SK-N-SH treated with all-trans-retinoic acid at 6 μM for 48 hours (cell line): ENCODE measurements around the gene TANC1.

ENCODE experiments used
- ARNTL ChIP-seq: fragments of 450-650 bp; formaldehyde crosslinking; IDR thresholded peaks from 2 replicates; pipeline ENCODE4 v1.5.0; 2020; ENCODE audit warnings: low read depth, mild to moderate bottlenecking, moderate library complexity, borderline replicate concordance
- CSDC2 ChIP-seq: fragments of 250-450 bp; sonication (Bioruptor Pico); IDR thresholded peaks from 2 replicates; pipeline ENCODE4 v1.5.0; 2020; ENCODE audit warnings: mild to moderate bottlenecking, moderate library complexity
- ISL1 ChIP-seq: fragments of 250-450 bp; sonication (Bioruptor Pico); IDR thresholded peaks from 2 replicates; pipeline ENCODE4 v2.1.2; 2022; ENCODE audit warnings: mild to moderate bottlenecking, moderate library complexity
- OSR1 ChIP-seq: fragments of 250-450 bp; sonication (Bioruptor Pico); IDR thresholded peaks from 2 replicates; pipeline ENCODE4 v1.8.0; 2022; ENCODE audit warnings: moderate library complexity, mild to moderate bottlenecking, inconsistent platforms
- PPARA ChIP-seq: fragments of 250-450 bp; sonication (Bioruptor Pico); IDR thresholded peaks from 2 replicates; pipeline ENCODE4 v1.5.0; 2020; ENCODE audit warnings: mild to moderate bottlenecking, borderline replicate concordance
- RARB ChIP-seq: fragments of 250-450 bp; sonication (Bioruptor Pico); IDR thresholded peaks from 2 replicates; pipeline ENCODE4 v1.8.0; 2021; ENCODE audit warnings: mild to moderate bottlenecking, moderate library complexity
- TOX ChIP-seq: fragments of 250-450 bp; sonication (Bioruptor Pico); IDR thresholded peaks from 2 replicates; pipeline ENCODE4 v1.8.0; 2021; ENCODE audit warnings: mild to moderate bottlenecking, moderate library complexity, borderline replicate concordance
- ZC3H10 ChIP-seq: fragments of 250-450 bp; sonication (Bioruptor Pico); IDR thresholded peaks from 2 replicates; pipeline ENCODE4 v1.5.1; 2021; ENCODE audit warnings: mild to moderate bottlenecking, moderate library complexity
- ZFP30 ChIP-seq: fragments of 450-650 bp; formaldehyde crosslinking; IDR thresholded peaks from 2 replicates; pipeline ENCODE4 v1.5.0; 2022; ENCODE audit warnings: mild to moderate bottlenecking, moderate library complexity
- ZNF565 ChIP-seq: fragments of 450-650 bp; formaldehyde crosslinking; conservative IDR thresholded peaks from 2 replicates; pipeline ENCODE4 v1.5.0; 2020; ENCODE audit warnings: low read depth, mild to moderate bottlenecking, moderate library complexity
- TF ChIP-seq, protein P1 (sequence below): fragments of 250-450 bp; sonication (Bioruptor Pico); IDR thresholded peaks from 2 replicates; pipeline ENCODE4 v1.5.1; 2020; ENCODE audit warnings: low read depth, mild to moderate bottlenecking, moderate library complexity
- TF ChIP-seq, protein P2 (sequence below): fragments of 250-450 bp; sonication (Bioruptor Pico); IDR thresholded peaks from 2 replicates; pipeline ENCODE4 v1.8.0; 2020; ENCODE audit warnings: mild to moderate bottlenecking, moderate library complexity, borderline replicate concordance
- TF ChIP-seq, protein P3 (sequence below): fragments of 250-450 bp; sonication (Bioruptor Pico); IDR thresholded peaks from 2 replicates; pipeline ENCODE4 v1.5.0; 2020; ENCODE audit warnings: mild to moderate bottlenecking, moderate library complexity

DNA sequence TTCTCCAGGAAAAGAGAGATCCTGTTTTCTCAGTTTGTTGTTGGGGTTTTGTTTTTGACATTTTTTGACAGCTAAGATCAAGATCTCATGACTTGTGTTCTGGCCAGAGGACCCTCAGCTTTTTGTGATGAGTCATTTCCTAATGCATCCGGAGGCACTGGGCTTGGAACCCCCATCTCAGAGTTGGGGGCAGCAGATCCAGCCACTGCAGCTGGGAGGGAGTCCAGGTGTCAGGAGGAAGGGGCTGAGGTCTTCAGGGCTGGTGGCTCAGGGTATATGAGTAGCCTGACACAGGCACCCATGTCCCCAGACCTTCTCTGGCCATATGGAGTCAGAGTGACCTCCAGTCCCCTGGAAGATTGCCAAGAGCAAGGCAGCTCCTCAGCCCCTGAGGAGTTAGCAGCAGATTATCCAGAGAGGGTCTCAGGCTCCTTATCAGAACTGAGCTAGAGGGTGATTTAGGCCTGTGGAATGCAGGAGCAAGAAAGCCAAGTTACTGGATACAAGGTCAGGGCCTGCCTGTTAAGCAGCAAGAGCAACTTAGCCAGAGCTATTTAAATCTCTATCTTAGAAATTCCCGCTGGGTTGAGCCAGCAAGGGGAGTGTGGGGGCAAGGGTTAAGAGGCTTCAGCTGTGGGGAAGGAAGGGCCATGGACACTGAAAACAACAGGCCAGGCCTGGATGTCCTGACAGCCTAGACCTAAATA, 62.4 kb downstream of the TANC1 start:
- TF ChIP-seq ISL1 (CRISPR knock-in tag) = peak; percentile 52
- no peak for TF ChIP-seq OSR1 (CRISPR knock-in tag)
- no peak for TF ChIP-seq RARB
- TF ChIP-seq, protein P1, sequence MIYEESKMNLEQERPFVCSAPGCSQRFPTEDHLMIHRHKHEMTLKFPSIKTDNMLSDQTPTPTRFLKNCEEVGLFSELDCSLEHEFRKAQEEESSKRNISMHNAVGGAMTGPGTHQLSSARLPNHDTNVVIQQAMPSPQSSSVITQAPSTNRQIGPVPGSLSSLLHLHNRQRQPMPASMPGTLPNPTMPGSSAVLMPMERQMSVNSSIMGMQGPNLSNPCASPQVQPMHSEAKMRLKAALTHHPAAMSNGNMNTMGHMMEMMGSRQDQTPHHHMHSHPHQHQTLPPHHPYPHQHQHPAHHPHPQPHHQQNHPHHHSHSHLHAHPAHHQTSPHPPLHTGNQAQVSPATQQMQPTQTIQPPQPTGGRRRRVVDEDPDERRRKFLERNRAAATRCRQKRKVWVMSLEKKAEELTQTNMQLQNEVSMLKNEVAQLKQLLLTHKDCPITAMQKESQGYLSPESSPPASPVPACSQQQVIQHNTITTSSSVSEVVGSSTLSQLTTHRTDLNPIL = no peak
- no peak for TF ChIP-seq ZFP30 (CRISPR knock-in tag)
- TF ChIP-seq ZNF565 (CRISPR knock-in tag) = no peak
- TF ChIP-seq ZC3H10 (CRISPR knock-in tag) = no peak
- TF ChIP-seq, protein P2, sequence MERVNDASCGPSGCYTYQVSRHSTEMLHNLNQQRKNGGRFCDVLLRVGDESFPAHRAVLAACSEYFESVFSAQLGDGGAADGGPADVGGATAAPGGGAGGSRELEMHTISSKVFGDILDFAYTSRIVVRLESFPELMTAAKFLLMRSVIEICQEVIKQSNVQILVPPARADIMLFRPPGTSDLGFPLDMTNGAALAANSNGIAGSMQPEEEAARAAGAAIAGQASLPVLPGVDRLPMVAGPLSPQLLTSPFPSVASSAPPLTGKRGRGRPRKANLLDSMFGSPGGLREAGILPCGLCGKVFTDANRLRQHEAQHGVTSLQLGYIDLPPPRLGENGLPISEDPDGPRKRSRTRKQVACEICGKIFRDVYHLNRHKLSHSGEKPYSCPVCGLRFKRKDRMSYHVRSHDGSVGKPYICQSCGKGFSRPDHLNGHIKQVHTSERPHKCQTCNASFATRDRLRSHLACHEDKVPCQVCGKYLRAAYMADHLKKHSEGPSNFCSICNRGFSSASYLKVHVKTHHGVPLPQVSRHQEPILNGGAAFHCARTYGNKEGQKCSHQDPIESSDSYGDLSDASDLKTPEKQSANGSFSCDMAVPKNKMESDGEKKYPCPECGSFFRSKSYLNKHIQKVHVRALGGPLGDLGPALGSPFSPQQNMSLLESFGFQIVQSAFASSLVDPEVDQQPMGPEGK = no peak
- TF ChIP-seq, protein P3, sequence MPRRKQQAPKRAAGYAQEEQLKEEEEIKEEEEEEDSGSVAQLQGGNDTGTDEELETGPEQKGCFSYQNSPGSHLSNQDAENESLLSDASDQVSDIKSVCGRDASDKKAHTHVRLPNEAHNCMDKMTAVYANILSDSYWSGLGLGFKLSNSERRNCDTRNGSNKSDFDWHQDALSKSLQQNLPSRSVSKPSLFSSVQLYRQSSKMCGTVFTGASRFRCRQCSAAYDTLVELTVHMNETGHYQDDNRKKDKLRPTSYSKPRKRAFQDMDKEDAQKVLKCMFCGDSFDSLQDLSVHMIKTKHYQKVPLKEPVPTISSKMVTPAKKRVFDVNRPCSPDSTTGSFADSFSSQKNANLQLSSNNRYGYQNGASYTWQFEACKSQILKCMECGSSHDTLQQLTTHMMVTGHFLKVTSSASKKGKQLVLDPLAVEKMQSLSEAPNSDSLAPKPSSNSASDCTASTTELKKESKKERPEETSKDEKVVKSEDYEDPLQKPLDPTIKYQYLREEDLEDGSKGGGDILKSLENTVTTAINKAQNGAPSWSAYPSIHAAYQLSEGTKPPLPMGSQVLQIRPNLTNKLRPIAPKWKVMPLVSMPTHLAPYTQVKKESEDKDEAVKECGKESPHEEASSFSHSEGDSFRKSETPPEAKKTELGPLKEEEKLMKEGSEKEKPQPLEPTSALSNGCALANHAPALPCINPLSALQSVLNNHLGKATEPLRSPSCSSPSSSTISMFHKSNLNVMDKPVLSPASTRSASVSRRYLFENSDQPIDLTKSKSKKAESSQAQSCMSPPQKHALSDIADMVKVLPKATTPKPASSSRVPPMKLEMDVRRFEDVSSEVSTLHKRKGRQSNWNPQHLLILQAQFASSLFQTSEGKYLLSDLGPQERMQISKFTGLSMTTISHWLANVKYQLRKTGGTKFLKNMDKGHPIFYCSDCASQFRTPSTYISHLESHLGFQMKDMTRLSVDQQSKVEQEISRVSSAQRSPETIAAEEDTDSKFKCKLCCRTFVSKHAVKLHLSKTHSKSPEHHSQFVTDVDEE = no peak
- TF ChIP-seq ARNTL (CRISPR knock-in tag) = no peak
- TF ChIP-seq TOX (CRISPR knock-in tag) = no peak
- no peak for TF ChIP-seq PPARA
- TF ChIP-seq CSDC2 (CRISPR knock-in tag) = 0 out of 2 replicates have a peak, but pooled peaks have one; percentile 53
